ENCODE data around the gene C1QTNF12.

- TF ChIP-seq CTCF (IDR thresholded peaks at IDR 0.05 in 4 of 5, conservative IDR thresholded peaks at IDR 0.05 in 1 of 5) (no peak), POLR2A (IDR thresholded peaks at IDR 0.05) (no peak)
These were observed 9.1 kb upstream of the C1QTNF12 start for GRCh38 chr1:1255611-1256010.
